ENCODE data around the gene TRDN. TPM values are rescaled to one million over a fixed set of nuclear protein-coding genes. Genes with fewer than 3 reads are reported as not detected.

The TRDN gene
- total RNA-seq, 3 donors from 2014 or later (not counting 1 experiment from before 2014, with no cell fraction given), result not detected

GRCh38 chr6:123676793-123677192 is 40.0 kb upstream of the TRDN start:
- ATAC-seq, result no peak
- no peak overlapping the region for H3K27ac Mint-ChIP-seq
- H3K36me3 Mint-ChIP-seq, result no peaks in the 10 kb centered on the region
- H3K4me3 Mint-ChIP-seq, result no peak overlapping the region
- intact Hi-C loops (cut with micrococcal nuclease), result no loop called here
- no peaks in the 10 kb centered on the region for H3K27me3 ChIP-seq (ENCODE audit: control insufficient read depth, insufficient read depth, low read length)
- peaks cover 6 to 9% of the 10 kb centered on the region in 2 donors for H3K9me3 Mint-ChIP-seq
- H3K4me3 ChIP-seq (ENCODE audit: low read length), result no peak overlapping the region
- H3K4me1 Mint-ChIP-seq, result no peaks in the 10 kb centered on the region
- H3K27me3 Mint-ChIP-seq (ENCODE audit: low read depth in 2 of 2), result no peaks in the 10 kb centered on the region
- WGBS (ENCODE audit: insufficient coverage), result 93% methylated on average over 1 of the region's 1 CpG
- H3K9me3 ChIP-seq (ENCODE audit: control insufficient read depth, insufficient read depth, low read length), result no peaks in the 10 kb centered on the region
- no peaks in the 10 kb centered on the region for H3K36me3 ChIP-seq (ENCODE audit: control insufficient read depth, insufficient read depth, low read length)
- no peak for TF ChIP-seq CTCF (IDR thresholded peaks at IDR 0.05)
- no peak for DNase-seq
- H3K27ac ChIP-seq (ENCODE audit: low read length), result no peak overlapping the region
- no peaks in the 10 kb centered on the region for H3K4me1 ChIP-seq (ENCODE audit: control insufficient read depth, insufficient read depth, low read length)

- TF ChIP-seq CTCF (IDR thresholded peaks at IDR 0.05), result no peak
- Mint-ChIP-seq H3K9me3 (peaks cover 0 to 5% of the 10 kb centered on the region in 2 donors), H3K4me1 (no peaks in the 10 kb centered on the region), H3K27me3 (ENCODE audit: low read depth in 2 of 2) (no peaks in the 10 kb centered on the region), H3K36me3 (no peaks in the 10 kb centered on the region), H3K4me3 (no peak overlapping the region), H3K27ac (no peak overlapping the region)
- Histone ChIP-seq H3K4me3 (ENCODE audit: low read length) (no peak overlapping the region), H3K36me3 (ENCODE audit: control insufficient read depth, insufficient read depth, low read length) (no peaks in the 10 kb centered on the region), H3K4me1 (ENCODE audit: control insufficient read depth, insufficient read depth, low read length) (no peaks in the 10 kb centered on the region), H3K27me3 (ENCODE audit: control insufficient read depth, insufficient read depth, low read length) (no peaks in the 10 kb centered on the region), H3K27ac (ENCODE audit: low read length) (no peak overlapping the region), H3K9me3 (ENCODE audit: control insufficient read depth, insufficient read depth, low read length) (no peaks in the 10 kb centered on the region)
- no peak for DNase-seq
- WGBS (ENCODE audit: insufficient coverage), result 67% methylated on average over 3 of the region's 3 CpGs
- intact Hi-C loops (cut with micrococcal nuclease), result no loop called here
- ATAC-seq, result no peak
Observed at GRCh38 chr6:123668965-123669591, 32.3 kb upstream of the TRDN start.

- ATAC-seq (no peak), DNase-seq (no peak)
- Mint-ChIP-seq H3K27me3 (ENCODE audit: low read depth in 2 of 2) (no peaks in the 10 kb centered on the region), H3K4me3 (no peak overlapping the region), H3K36me3 (no peaks in the 10 kb centered on the region), H3K27ac (no peak overlapping the region), H3K4me1 (no peaks in the 10 kb centered on the region), H3K9me3 (no peaks in the 10 kb centered on the region)
- Histone ChIP-seq H3K27me3 (ENCODE audit: control insufficient read depth, insufficient read depth, low read length) (no peaks in the 10 kb centered on the region), H3K4me3 (ENCODE audit: low read length) (no peak overlapping the region), H3K27ac (ENCODE audit: low read length) (no peak overlapping the region), H3K9me3 (ENCODE audit: control insufficient read depth, insufficient read depth, low read length) (no peaks in the 10 kb centered on the region), H3K36me3 (ENCODE audit: control insufficient read depth, insufficient read depth, low read length) (no peaks in the 10 kb centered on the region), H3K4me1 (ENCODE audit: control insufficient read depth, insufficient read depth, low read length) (no peaks in the 10 kb centered on the region)
- intact Hi-C loops (cut with micrococcal nuclease), result no loop called here
- no peak for TF ChIP-seq CTCF (IDR thresholded peaks at IDR 0.05)
- WGBS (ENCODE audit: insufficient coverage), result 91% methylated on average over 6 of the region's 6 CpGs
Observed at GRCh38 chr6:123668063-123668462, 31.3 kb upstream of the TRDN start.

GRCh38 chr6:123663436-123663835 is 26.7 kb upstream of the TRDN start:
- ATAC-seq (no peak), DNase-seq (no peak)
- Histone ChIP-seq H3K4me3 (ENCODE audit: low read length) (no peak overlapping the region), H3K4me1 (ENCODE audit: control insufficient read depth, insufficient read depth, low read length) (no peaks in the 10 kb centered on the region), H3K27me3 (ENCODE audit: control insufficient read depth, insufficient read depth, low read length) (no peaks in the 10 kb centered on the region), H3K9me3 (ENCODE audit: control insufficient read depth, insufficient read depth, low read length) (peaks cover 3% of the 10 kb centered on the region), H3K27ac (ENCODE audit: low read length) (no peak overlapping the region), H3K36me3 (ENCODE audit: control insufficient read depth, insufficient read depth, low read length) (no peaks in the 10 kb centered on the region)
- Mint-ChIP-seq H3K4me1 (no peaks in the 10 kb centered on the region), H3K27me3 (ENCODE audit: low read depth in 2 of 2) (no peaks in the 10 kb centered on the region), H3K4me3 (no peak overlapping the region), H3K27ac (no peak overlapping the region), H3K9me3 (peaks cover 2 to 4% of the 10 kb centered on the region in 2 donors), H3K36me3 (no peaks in the 10 kb centered on the region)
- TF ChIP-seq CTCF (IDR thresholded peaks at IDR 0.05), result no peak
- intact Hi-C loops (cut with micrococcal nuclease), result no loop called here

All from natural killer cell (primary cell).